ENCODE measurements around the gene RNLS.
A peak's percentile ranks its signal among the peaks of the same experiment; 100 is the strongest.

The RNLS gene

DNA sequence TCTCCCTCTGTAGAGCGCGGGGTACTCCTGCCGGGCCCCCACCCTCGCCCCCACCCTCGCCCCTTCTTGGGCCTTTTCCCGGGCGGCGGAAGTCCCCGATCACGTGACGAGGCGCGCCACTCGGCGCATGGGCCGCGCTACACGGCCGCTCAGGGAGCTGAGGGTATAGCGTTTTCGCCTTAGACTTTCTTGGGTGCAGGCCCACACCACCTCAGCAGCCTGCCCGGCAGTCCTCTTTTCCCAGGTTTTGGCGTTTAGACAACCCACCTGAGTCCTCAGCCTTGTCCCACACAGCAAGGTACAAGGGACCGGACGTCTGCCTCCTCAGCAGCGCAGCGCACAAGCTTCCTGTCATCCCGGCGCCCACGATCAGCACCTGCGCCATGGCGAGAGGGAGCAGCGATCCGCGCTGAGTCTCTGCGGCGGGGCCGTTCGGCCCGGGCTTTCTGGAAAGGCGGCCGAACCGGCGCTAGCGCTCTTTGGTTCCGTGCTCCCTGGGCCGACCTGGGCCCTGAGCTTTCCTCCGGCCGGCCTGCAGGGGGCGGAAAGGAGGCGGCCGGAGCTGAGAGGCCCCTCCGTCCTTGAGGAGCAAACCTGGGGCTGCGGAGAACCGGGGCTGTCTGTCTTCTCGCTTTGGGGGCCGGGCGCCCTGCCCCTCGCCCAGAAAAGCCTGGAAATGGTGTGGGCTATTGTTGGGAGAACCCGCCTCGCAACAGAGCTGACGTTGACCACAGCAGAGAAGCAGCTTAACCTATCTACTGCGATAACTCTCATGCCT, at the start of gene RNLS:
RNLS (minus strand) TSS at position 513 of the 778 bp plus-strand sequence.
- DNase-seq (ENCODE audit: low read depth): peak; percentile 54

DNA sequence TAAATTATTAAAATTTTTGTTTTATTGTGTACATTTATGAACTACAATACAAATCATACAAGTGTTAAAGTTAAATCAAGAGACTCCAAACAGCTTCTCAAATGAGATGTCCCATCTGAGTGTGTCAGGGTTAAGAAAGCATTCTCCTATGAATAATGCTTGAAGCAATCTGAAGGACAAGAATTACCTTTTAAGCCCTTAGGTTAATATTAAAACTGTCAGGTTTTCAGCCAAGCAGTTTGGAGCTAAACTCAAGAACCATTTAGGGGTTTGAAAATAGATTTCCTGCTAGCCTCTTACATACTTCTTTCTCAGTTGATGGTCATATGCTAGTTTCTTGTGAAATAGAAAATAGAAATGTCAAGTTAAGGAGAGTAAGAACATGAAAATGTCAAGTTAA, 41.7 kb upstream of the RNLS start:
- no peak for DNase-seq (ENCODE audit: low read depth)

DNA sequence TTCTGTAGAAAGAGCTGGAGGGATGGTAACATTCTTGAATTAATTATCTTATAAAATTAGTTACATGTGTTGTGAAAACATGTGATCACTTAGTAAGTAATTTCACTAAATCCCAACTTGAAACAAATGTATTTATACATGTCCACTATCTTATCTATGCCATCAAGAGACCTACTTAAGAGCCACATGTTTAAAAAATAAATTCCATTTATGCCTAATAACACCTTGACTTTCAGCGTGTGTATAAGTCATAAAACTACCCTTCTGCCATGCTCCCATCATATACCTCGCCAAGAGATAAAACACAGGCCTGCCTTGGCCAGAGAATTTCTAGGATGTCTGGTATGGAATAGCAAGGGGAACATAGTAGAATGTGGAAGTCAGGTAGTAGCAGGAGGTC, 40.7 kb upstream of the RNLS start:
- no peak for DNase-seq (ENCODE audit: low read depth)

DNA sequence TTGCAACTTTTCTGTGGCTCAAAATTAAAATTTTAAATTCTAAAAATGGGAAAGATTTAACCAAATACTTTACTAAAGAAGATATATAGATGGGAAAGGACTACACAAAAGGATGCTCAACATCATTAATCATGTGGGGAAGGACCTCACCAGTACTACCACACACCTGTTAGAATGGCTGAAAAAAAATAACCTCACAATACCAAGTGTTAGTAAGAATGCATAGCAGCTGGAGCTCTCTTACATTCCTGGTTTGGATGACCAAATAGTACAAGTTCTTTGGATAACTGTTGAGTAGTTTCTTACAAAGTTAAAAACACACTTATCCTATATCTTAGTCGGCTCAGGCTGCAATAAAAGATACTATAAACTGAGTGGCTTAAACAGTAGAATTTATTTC, 37.3 kb upstream of the RNLS start:
- no peak for DNase-seq (ENCODE audit: low read depth)

DNA sequence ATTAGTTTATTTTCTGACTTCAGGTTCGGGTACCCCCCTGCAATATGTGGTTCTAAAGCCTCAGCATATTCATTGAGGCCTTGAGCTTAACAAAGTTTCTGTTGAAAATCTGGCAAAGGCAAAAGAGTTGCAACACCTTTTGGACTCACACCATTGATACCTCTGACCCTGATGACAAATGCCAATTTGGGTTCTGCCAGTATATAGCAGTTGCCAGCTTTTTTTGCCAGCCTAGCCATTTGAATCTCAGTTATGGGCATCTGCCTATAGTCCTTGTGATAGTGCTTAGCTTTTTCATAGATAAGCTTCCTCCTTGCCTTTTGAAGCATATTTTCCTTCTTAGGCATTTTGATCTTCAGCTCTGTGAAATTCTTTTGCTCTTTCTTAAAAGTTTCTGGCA, 35.4 kb upstream of the RNLS start:
- DNase-seq (ENCODE audit: low read depth): no peak

DNA sequence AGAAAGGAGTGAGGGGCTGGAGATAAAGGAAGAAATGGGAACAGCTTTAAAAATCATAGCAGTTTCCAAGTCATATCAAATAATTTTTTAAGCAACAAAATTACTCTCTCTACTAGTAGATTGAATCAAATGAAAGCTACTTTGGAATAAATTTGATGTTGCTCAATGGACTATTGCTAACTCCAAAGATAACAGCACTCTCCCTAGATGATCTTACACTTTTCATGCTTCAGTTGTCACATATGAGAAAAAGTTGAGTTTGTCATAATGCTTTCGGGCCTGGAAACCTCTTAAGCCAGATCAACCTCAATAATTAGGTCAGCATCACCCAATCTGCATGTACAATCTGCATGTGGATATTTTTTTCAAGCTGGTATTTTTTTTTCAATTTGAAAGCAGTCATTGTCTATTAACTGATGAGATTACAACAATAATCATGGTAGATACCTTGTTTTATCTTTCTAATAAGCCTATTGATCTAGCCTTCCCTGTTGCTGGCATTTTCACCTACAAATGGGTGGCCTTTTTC, 34.7 kb upstream of the RNLS start:
- no peak for DNase-seq (ENCODE audit: low read depth)

DNA sequence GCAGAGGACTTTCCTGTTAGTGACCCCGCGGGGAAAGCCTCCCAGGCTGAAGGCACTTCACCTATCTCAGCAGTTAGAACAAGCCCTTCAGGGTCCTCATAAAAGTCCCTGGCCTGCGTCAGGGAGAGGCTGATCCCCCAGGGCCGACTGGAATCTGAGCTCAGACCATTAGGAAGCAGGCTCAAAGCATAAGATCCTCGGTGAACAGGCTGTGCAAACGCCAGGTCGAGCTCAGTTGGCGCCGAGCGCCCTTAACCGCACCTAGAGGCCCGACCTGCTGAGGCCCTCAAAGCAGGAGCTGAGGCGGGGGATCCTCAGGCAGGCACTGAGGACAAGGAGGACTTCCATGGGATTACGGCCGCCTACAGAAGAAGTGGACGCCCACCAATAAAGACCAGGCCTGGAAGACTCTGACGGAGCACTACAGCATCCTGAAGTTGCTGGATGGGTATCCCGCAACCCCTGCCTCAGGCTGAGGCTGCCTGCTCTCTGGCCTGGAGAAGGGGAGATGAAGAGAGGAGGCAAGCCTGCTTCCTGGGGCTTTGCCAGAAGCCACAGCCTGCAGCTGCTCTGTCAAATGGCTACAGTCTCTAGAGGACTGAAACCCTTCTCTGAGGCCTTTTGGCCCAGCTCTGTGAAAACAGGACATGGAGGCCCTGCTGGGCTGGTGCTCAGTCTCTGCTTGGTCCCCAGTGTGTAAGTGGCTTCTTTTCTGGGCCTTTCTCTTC, 33.3 kb upstream of the RNLS start:
- DNase-seq (ENCODE audit: low read depth): no peak

DNA sequence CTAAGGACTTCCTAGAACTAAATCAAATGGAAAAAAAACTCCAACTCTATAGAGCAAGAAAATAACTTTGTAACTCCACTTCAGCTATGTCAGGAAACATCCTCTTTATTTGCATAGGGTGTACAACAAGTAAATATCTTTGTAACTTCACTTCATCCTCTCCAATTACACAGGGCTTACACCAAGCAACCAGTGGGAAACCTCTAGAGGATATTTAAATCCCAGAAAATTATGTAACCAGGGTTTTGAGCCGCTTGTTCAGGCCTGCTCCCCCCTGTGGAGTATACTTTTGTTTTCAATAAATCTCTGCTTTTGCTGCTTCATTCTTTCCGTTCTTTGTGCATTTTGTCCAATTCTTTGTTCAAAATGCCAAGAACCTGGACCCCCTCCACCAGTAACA, 25.7 kb upstream of the RNLS start:
- no peak for DNase-seq (ENCODE audit: low read depth)

DNA sequence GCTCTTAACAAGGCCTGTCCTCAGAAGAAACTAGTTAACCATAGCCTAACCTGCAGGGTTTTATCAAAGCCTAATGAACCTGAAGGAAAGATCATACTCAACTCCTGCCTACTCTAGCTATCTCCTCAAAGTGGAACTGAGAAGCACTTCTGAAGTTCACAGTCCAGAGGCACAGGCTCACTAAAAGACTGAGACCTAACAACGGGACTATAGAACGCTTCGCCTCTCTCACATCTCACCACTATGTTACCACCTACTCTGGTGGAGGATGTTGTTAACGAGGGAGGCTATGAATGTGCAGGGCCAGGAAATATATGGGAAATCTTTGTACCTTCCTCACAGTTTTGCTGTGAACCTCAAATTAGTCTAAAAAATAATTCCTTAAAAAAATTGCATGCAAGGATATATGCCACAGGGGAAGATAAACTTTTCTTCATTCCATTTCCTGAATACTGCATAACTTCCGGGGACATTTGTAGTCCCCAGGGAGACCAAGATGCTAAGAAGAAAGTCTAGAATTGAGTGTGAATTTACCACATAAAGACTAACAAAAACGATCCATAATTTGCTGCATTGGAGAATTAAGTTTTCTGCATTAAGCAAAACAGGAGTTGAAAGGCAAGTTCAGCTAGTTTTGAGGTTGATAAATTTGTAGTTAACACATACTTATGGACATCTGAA, 25.1 kb upstream of the RNLS start:
- no peak for DNase-seq (ENCODE audit: low read depth)

DNA sequence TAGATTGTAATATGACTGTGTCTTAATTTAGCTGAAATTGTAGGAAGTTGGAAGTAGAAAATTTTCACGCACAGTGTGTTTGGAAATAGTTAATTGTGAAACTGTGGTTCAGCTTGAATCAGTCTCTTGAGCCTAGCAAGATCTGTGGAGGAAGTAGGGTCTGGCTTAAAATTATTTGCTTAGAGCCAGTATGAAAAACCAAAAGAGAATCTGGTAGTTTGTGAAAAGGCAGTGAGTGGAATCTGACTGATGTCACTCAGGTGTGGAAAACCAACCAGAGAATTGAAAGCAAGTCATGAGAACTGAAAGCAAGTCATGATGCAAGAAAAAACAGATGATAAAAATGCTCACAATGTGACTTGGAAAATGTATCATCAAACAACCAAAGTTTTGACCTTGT, 14.9 kb upstream of the RNLS start:
- no peak for DNase-seq (ENCODE audit: low read depth)

DNA sequence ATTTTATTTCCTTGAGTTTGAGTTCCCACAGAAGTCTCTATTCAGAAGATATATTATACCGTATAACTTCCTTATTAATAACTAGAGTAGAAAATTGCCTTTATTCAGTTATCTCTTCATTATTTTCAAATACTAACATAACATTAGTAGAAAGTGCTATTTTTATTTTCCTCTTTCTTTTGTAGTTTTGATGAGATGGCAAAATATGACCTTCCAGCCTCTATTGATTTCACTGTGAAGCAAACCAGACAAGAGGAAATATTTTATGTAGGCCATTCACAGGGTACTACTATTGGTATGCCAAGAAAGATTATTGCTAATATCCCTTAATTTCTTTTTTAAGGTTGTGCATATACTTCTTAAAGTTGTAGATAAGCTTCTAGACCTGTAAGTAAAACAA, 11.4 kb upstream of the RNLS start:
- no peak for DNase-seq (ENCODE audit: low read depth)

DNA sequence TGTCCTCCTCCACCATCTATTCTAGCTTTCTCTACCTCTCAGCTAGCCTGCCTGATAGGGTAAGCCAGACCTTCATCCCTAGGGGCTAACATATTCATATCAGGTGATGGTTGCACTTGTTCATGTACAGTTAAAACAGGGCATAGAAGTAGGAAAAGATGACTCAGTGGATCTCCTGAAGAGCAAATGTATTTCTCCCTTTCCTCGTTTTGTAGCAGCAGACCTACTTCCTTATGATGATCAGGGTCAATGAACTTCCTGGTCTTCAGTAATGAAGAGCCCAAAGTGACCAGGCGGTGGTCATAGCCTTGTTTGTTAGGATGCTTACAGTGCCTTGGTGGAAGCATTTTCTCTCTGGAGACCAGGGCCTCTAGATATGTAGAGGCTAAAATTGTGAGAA, 9.8 kb upstream of the RNLS start:
- no peak for DNase-seq (ENCODE audit: low read depth)

DNA sequence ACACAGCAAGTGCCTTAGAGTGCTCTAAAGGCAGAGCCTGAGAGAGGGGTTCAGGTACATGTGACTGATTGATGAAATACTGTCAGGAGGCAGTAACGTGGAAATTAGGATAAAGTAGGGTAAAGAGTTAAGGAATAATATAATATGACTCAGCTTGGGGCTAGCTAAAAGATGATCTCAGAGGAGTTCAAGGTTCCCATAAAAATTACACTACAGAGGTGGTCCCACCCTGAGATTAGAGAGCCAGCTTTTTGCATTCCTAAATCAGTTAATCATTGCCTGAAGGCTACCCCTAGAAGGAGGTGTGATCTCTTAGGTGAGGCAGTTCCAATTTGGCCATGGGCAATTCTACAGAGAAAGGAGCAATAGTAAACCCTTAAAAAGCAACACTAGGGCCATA, 9.3 kb upstream of the RNLS start:
- DNase-seq (ENCODE audit: low read depth): no peak

DNA sequence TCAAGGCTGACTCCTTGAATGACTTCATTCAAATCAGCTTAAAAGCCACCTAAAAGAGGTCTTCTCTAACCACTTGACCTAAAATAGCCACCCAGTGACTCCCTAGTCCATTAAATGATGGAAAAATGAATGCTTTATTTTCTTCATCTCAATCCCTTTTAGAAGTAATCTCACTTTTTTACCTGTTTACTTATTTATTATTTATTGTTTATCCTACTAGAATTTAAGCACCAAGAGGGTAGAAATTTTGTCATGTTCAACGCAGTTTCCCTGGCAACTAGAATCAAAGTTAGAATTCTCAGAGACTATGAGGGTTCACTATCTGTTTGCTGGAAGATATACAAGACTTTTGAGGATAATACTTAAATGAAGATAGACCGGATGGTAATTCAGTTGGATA, 3.3 kb upstream of the RNLS start, which contains the start of gene LIPJ:
LIPJ (plus strand) TSS at position 301 of the 400 bp plus-strand sequence. CDS start 3,926 bp downstream, outside the sequence.
- no peak for DNase-seq (ENCODE audit: low read depth)

DNA sequence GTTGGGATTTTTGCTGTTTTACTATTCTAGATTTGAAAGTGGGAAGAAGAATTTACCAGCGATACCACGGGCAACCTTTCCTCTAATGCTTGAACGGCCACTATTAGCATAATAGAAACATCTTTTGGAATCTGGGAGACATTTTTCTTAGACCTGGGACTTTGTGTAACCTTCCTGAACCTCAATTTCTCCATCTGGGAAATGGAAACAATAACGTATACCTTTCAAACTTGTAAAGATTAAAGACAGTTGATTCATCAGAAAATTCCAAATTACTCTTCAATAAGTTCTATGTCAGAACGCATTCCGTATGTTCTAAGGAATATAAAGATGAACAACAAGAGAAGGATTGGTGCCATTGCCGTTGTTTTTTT, 453 bp upstream of the RNLS start:
- DNase-seq (ENCODE audit: low read depth): no peak

DNA sequence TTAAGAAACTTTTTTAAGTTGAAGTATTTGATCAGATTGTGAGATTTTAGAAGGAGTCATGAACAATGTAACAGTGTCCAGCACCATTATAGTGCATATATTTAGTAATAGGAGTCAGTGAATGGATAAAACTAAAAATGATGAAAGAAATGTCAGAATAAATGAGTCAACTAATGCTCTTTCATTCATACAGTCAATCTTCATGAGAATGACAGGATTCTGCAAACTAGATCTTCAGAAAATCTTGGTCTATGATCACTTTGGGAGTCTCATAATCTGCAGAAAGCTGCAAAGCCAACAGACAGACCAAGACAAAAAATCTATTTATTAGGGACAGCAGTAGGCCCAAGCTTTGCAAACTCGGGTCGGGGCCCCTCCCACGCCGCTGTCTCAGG, 710 bp downstream of the RNLS start:
- DNase-seq (ENCODE audit: low read depth): no peak

DNA sequence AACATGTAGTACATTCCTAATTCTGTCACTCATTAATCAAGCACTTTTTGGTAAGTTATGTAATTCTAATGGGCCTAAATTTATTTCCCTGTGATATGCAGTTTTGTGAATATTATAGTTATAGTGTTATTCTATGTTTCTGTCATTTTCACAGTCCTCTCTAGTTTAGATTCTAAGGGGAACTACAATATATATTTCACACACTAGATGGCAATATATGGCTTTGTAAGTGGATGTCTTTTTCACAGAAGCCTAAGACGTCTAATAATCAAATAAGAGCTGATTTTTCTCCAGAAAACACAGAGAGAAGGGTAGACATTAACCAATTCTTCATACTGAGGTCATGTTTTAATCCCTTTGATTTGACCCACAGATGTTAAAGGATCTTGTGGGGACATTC, 18.0 kb downstream of the RNLS start:
- peak; percentile 54 for DNase-seq (ENCODE audit: low read depth)

DNA sequence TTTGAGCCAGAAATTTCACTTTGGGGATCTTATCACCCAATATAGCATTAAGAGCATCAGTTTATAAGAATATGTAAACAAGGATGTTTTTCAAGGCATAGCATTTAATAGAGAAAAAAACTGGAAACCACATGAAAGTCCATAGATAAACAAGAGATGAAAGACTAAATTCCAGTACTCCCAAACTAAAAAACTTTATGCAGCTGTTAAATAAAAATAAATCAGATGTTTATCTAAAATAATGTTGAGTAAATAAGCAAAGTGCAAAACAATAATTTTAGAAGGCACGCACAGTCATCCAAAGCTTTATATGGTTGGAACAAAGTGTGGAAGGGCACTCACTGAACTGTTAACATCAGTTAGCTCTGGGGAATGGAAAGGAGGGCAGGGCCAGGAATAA, 21.0 kb downstream of the RNLS start:
- no peak for DNase-seq (ENCODE audit: low read depth)

DNA sequence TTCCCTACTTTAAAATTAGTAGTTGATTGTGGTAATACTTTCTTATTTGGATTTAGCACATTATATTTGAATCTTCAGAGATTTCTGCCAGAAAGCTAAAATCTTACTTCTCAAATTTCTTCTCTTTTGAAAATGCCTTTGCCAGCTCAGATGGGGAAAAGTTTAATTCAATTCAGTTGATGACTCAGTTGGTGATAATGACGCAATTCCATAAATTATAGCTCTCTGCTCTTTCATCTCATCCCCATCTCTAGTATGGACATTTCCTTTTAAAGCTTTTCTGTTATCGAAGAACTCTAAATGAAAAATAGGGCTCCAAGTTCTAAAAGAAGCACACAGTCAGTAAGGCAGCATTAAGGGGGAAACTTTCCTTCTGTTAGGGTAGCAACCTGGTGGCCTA, 25.5 kb downstream of the RNLS start:
- DNase-seq (ENCODE audit: low read depth): peak; percentile 68

DNA sequence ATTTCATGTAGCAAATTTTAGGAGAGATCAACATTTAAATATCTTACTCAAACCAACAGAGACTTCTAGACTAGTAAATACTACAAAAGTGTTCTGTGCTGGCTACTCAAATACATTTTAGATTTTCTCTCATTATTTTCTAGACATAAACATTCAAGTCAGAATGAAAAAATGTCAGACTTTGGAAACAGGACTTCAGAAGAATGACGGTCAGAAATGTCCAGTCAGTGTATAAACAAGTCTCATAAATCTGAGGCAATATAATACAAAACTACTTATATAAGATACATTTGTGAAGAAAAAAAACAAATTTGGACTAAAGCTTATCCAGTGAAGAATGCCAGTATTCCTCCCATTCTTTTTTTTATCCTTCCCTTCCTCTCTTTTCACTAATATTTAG, 25.9 kb downstream of the RNLS start:
- peak; percentile 77 for DNase-seq (ENCODE audit: low read depth)

DNA sequence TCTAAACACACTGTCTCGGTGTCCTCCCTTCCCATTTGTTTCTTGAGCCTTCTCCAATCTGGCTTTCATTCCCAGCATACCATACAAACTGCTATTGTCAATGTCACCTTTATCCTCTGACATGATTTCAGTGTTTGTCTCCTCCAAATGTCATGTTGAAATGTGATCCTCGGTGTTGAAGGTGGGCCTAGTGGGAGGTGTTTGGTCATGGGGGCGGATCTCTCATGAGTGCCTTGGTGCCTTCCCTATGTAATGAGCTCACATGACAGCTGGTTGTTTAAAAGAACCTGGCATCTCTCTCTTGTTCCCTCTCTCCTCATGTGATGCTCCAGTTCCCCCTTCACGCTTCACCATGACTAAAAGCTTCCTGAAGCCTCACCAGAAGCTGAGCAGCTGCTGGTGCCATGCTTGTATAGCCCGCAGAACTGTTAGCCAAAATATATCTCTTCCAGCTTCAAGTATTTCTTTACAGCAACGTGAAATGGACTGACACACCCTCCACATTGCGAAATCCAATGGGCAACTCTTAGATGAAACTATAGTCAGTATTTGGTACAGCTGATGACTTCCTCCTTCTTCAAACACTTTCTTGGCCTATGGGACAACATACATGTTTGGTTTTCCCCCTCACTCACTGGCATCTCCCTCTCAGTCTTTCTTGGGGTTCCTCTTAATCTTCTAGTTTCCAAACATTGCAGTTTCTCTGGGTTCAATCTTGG, 27.8 kb downstream of the RNLS start:
- DNase-seq (ENCODE audit: low read depth): peak; percentile 32

DNA sequence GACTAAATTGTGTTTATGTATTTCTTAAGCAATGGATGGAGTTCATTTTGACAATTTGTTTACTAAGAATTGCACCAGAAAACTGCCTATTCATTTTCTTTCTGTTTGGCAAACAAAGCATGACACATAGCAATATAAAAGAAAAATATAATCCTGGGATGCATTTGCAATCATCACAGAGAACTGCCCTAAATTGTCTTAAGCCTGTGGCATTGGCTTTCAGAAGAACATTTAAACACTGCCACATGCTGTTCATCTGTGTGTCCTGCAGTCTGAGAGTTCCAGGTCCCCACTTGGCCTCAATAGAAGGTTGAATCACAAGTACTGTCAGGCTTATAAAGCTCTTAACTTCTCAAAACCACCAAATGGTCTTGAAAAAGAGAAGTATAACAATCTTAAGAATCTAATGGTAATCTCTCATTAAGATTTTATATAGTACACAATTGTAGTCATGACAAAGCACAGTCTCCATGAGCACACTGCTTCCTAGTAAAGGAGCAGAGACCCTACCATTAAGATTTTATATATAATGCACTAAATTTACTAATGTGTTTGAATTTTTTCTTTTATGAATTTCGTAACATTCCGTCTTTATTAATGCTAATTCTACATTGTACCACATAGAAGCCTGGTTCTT, 29.9 kb downstream of the RNLS start:
- DNase-seq (ENCODE audit: low read depth): peak; percentile 93
